Muscle layer of duodenum (tissue), 2 donors: Measurements from ENCODE around the gene CACNG6.
"Not testable (repeated sequence)": the region's sequence is repeated elsewhere in the genome, so short reads cannot be mapped to it uniquely, and the experiment has no call there.

Experiments
- H3K27ac ChIP-seq: one replicate; pipeline ENCODE4 v1.7.0; 2013; ENCODE audit warnings: mild to moderate bottlenecking, low read length
- H3K27me3 ChIP-seq: one replicate; pipeline ENCODE4 v1.7.0; 2013; ENCODE audit warnings: low read depth, mild to moderate bottlenecking, control low read depth, low read length
- H3K36me3 ChIP-seq, 2 donors: one replicate each; pipeline ENCODE4 v1.7.0; 2013; ENCODE audit warnings: low read length in 2 of 2, control low read depth in 1 of 2, mild to moderate bottlenecking in 1 of 2; ENCODE audit not compliant: insufficient read depth in 2 of 2, control insufficient read depth in 1 of 2
- H3K4me1 ChIP-seq, 2 donors: one replicate each; pipeline ENCODE4 v1.7.0; 2013; ENCODE audit warnings: low read length in 2 of 2, mild to moderate bottlenecking in 2 of 2, control low read depth in 1 of 2, moderate library complexity in 1 of 2; ENCODE audit not compliant: insufficient read depth in 2 of 2, control insufficient read depth in 1 of 2
- H3K4me3 ChIP-seq, 2 donors: one replicate each; pipeline ENCODE4 v1.7.0; 2013; ENCODE audit warnings: low read length in 2 of 2, low read depth in 1 of 2, mild to moderate bottlenecking in 1 of 2
- H3K9me3 ChIP-seq, 2 donors: one replicate each; pipeline ENCODE4 v1.7.0; 2013; ENCODE audit warnings: low read length in 2 of 2, control low read depth in 1 of 2, mild to moderate bottlenecking in 1 of 2; ENCODE audit not compliant: control insufficient read depth in 1 of 2
- donor health status: healthy.

Gene CACNG6

GRCh38 chr19:54030895-54031586, 39.6 kb downstream of the CACNG6 start:
- H3K36me3 ChIP-seq = no peaks in the 10 kb centered on the region
- no peak overlapping the region for H3K4me3 ChIP-seq
- H3K4me1 ChIP-seq = no peaks in the 10 kb centered on the region
- no peak overlapping the region for H3K27ac ChIP-seq
- no peaks in the 10 kb centered on the region for H3K27me3 ChIP-seq
- no peaks in the 10 kb centered on the region for H3K9me3 ChIP-seq

- Histone ChIP-seq H3K36me3 (no peaks in the 10 kb centered on the region), H3K4me1 (no peaks in the 10 kb centered on the region), H3K27me3 (no peaks in the 10 kb centered on the region), H3K27ac (no peak overlapping the region), H3K4me3 (no peak overlapping the region), H3K9me3 (no peaks in the 10 kb centered on the region)
Measured at GRCh38 chr19:54035215-54036178, 44.1 kb downstream of the CACNG6 start.

GRCh38 chr19:54036542-54036941, 45.1 kb downstream of the CACNG6 start:
- H3K4me1 ChIP-seq, H3K27me3 ChIP-seq, H3K9me3 ChIP-seq, H3K4me3 ChIP-seq, H3K27ac ChIP-seq, H3K36me3 ChIP-seq: not testable (repeated sequence)

- H3K9me3 ChIP-seq = no peaks in the 10 kb centered on the region
- H3K4me3 ChIP-seq = no peak overlapping the region
- no peak overlapping the region for H3K27ac ChIP-seq
- no peaks in the 10 kb centered on the region for H3K27me3 ChIP-seq
- no peaks in the 10 kb centered on the region for H3K36me3 ChIP-seq
- no peaks in the 10 kb centered on the region for H3K4me1 ChIP-seq
Measured at GRCh38 chr19:54040003-54040402, 48.6 kb downstream of the CACNG6 start.

- no peaks in the 10 kb centered on the region for H3K36me3 ChIP-seq
- H3K4me1 ChIP-seq = no peaks in the 10 kb centered on the region
- no peak overlapping the region for H3K27ac ChIP-seq
- H3K27me3 ChIP-seq = no peaks in the 10 kb centered on the region
- no peaks in the 10 kb centered on the region for H3K9me3 ChIP-seq
- no peak overlapping the region for H3K4me3 ChIP-seq
Measured at GRCh38 chr19:54041969-54042606, 50.7 kb downstream of the CACNG6 start.

GRCh38 chr19:54042989-54043388, 51.6 kb downstream of the CACNG6 start:
- Histone ChIP-seq H3K27ac (no peak overlapping the region), H3K36me3 (no peaks in the 10 kb centered on the region), H3K27me3 (no peaks in the 10 kb centered on the region), H3K4me1 (no peaks in the 10 kb centered on the region), H3K4me3 (no peak overlapping the region), H3K9me3 (no peaks in the 10 kb centered on the region)

- H3K27me3 ChIP-seq = no peaks in the 10 kb centered on the region
Measured at GRCh38 chr19:54045771-54046170, 54.3 kb downstream of the CACNG6 start.

GRCh38 chr19:54047616-54048015, 56.2 kb downstream of the CACNG6 start:
- Histone ChIP-seq H3K27ac (no peak overlapping the region), H3K9me3 (no peaks in the 10 kb centered on the region), H3K4me1 (no peaks in the 10 kb centered on the region), H3K36me3 (no peaks in the 10 kb centered on the region), H3K4me3 (no peak overlapping the region), H3K27me3 (no peaks in the 10 kb centered on the region)

More at GRCh38 chr19:54045771-54046170, 54.3 kb downstream of the CACNG6 start:
- Histone ChIP-seq H3K27ac (no peak overlapping the region), H3K9me3 (no peaks in the 10 kb centered on the region), H3K36me3 (no peaks in the 10 kb centered on the region), H3K4me3 (no peak overlapping the region), H3K4me1 (no peaks in the 10 kb centered on the region)
